LNCaP clone FGC (cell line): ENCODE measurements around the gene GLS.
"Not testable (repeated sequence)": the region's sequence is repeated elsewhere in the genome, so short reads cannot be mapped to it uniquely, and the experiment has no call there.

ENCODE experiments used
- DNase-seq: peaks from one replicate; pipeline ENCODE4 v3.0.0-alpha.2; 2011; ENCODE audit warnings: low read depth
- H3K4me3 ChIP-seq: 2 replicates; pipeline ENCODE4 v1.5.1; 2011; ENCODE audit warnings: mild to moderate bottlenecking, low read depth, low read length, control low read depth
- TF ChIP-seq, protein P1 (sequence below): IDR thresholded peaks from 2 replicates; pipeline ENCODE4 v1.5.1; 2012; ENCODE audit warnings: mild to moderate bottlenecking; ENCODE audit not compliant: control insufficient read depth, insufficient read depth; ENCODE audit errors: extremely low read depth

The GLS gene

DNA sequence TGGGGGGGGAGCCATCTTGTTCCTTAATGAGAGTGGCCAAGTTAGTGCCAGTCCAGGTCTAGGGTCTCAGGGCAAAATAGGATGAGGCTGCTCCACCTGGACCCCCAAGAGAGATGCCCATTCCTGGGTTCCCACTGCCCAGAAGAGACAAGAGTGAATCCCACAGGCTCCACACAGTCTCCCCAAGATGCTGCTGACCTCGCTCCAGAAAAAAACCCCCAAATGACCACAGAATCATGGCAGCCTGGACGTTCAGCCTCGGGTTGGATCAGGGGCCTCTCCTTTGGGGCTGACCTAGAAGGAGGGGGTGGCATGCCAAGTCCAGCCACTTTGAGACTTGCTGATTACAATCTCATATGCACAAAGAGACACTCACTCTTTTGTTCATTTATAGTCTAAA, 108.3 kb downstream of the GLS start:
- no peak overlapping the region for H3K4me3 ChIP-seq

DNA sequence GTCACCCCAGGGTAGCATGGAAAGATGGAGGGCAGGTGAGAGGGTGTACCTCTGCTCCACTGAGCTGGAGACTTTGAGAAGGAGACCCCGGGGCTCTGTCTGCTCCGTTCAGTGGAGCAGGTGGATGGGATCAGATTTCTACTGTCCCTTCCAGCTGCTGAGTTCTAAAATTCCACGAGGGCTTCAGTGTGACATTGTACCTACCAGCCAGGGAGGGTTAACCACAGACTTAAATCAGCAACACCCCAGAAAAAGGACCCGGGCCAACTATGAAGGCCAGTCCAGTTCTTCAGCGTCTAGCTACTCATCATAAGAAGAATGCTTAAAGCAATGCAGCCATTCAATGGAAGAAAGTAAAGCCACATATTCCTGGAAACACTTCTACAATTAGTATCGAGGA, 109.5 kb downstream of the GLS start:
- no peak overlapping the region for H3K4me3 ChIP-seq
- no peak for DNase-seq
- TF ChIP-seq, protein P1, sequence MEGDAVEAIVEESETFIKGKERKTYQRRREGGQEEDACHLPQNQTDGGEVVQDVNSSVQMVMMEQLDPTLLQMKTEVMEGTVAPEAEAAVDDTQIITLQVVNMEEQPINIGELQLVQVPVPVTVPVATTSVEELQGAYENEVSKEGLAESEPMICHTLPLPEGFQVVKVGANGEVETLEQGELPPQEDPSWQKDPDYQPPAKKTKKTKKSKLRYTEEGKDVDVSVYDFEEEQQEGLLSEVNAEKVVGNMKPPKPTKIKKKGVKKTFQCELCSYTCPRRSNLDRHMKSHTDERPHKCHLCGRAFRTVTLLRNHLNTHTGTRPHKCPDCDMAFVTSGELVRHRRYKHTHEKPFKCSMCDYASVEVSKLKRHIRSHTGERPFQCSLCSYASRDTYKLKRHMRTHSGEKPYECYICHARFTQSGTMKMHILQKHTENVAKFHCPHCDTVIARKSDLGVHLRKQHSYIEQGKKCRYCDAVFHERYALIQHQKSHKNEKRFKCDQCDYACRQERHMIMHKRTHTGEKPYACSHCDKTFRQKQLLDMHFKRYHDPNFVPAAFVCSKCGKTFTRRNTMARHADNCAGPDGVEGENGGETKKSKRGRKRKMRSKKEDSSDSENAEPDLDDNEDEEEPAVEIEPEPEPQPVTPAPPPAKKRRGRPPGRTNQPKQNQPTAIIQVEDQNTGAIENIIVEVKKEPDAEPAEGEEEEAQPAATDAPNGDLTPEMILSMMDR: no peak

More for the DNA sequence above, 108.3 kb downstream of the GLS start:
- TF ChIP-seq, protein P1: no peak
- DNase-seq: no peak

DNA sequence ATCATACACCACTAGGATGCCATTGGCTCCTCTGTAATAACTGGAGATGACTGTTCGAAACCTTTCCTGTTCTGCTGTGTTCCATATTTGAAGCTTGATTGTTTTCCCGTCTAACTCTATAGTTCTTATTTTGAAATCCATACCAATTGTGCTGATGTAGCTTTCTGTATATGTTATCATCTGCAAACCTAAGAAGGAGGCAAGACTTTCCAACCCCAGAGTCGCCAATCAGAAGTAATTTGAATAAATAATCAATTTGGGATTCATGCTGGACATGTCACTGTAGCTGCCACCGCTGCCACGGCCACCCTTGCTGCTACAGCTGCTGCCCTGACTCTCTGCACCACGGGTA, 112.6 kb downstream of the GLS start:
- TF ChIP-seq, protein P1: no peak
- no peak overlapping the region for H3K4me3 ChIP-seq
- DNase-seq: no peak

- TF ChIP-seq, protein P1: no peak
- H3K4me3 ChIP-seq: no peak overlapping the region
- DNase-seq: no peak
Observed at GRCh38 chr2:190994148-190994547, 113.5 kb downstream of the GLS start.

GRCh38 chr2:190995315-190995714, 114.7 kb downstream of the GLS start:
- H3K4me3 ChIP-seq, DNase-seq: not testable (repeated sequence)

GRCh38 chr2:190996338-190996946, 115.8 kb downstream of the GLS start:
- no peak overlapping the region for H3K4me3 ChIP-seq
- TF ChIP-seq, protein P1: peak; percentile 41
- DNase-seq: no peak

DNA sequence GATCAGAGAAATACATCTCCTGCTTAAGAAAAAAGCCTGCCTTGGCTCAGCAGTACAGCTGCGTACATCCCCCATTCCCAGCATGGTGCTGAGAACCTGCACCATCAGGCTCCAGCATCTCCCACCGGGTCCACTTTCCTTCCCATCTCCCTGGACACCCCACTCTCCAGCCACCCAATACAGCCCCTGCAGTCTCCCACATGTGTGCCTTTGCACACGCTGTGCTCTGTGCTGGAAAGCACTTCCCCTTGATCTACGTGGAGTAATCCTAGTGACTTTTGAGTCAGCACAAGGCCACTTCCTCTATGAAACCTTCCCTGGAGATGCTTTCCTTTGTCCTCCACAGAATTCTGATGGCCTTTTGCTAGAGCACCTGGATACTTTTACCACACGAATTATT, 116.3 kb downstream of the GLS start:
- TF ChIP-seq, protein P1: no peak
- DNase-seq: no peak
- H3K4me3 ChIP-seq: no peak overlapping the region
